ENCODE measurements around the gene TCAIM. TPM values are rescaled to one million over a fixed set of nuclear protein-coding genes. Genes with fewer than 3 reads are reported as not detected.
A peak's percentile ranks its signal among the peaks of the same experiment; 100 is the strongest.

The TCAIM gene
- total RNA-seq, 1 experiment from 2014 or later = 19.5 TPM

DNA sequence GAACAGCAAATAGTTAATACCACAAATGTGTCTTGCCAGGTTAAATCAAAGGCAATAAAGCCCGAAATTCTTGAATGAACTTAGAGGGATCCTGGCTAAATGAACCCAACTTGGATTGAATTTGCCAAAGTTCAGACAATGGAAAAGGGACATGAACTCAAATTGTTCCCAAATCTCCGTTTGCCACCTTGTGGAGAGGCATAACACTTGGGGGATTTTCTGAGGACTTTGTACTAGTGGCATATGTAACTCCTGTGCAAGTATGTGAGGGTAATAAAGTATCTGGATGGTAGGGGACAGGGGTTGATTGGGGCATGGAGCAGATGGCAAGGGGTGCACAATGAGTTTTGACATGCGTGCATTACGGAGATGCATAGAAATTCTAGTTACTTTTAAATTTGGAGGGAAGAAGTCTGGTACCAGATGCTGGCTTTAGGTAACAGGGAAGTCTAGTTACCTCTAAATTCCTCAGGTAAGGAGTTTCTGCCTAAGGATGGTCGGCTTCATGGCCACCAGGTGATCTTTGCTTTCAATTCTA is 1.2 kb upstream of the TCAIM start:
- peak overlapping the region; percentile 63 to 68 for H3K4me3 ChIP-seq (ENCODE audit: low read depth in 2 of 2, low read length in 2 of 2)
- H3K36me3 ChIP-seq (ENCODE audit: control insufficient read depth, insufficient read depth, low read length) = no peaks in the 10 kb centered on the region; the same call in 1 of the 2 replicates
- in situ Hi-C loops (cut with HindIII; ENCODE audit: low pct_unique_long_range_greater_than_20kb, low sequenced_read_pairs) = no loop called here
- ChIA-PET CTCF (no interaction called here), POLR2A (no interaction called here)
- ATAC-seq (no peak), DNase-seq (ENCODE audit: low read depth, low spot score) (no peak)
- no peaks in the 10 kb centered on the region for H3K9me3 ChIP-seq (ENCODE audit: control insufficient read depth, insufficient read depth, low read depth, low read length)
- H3K27ac ChIP-seq (ENCODE audit: low read length) = peak overlapping the region; percentile 83
- no peak for TF ChIP-seq SIN3A (IDR thresholded peaks at IDR 0.05; ENCODE audit: borderline replicate concordance, insufficient read depth, low read depth, low read length)
- TF ChIP-seq, protein P1, sequence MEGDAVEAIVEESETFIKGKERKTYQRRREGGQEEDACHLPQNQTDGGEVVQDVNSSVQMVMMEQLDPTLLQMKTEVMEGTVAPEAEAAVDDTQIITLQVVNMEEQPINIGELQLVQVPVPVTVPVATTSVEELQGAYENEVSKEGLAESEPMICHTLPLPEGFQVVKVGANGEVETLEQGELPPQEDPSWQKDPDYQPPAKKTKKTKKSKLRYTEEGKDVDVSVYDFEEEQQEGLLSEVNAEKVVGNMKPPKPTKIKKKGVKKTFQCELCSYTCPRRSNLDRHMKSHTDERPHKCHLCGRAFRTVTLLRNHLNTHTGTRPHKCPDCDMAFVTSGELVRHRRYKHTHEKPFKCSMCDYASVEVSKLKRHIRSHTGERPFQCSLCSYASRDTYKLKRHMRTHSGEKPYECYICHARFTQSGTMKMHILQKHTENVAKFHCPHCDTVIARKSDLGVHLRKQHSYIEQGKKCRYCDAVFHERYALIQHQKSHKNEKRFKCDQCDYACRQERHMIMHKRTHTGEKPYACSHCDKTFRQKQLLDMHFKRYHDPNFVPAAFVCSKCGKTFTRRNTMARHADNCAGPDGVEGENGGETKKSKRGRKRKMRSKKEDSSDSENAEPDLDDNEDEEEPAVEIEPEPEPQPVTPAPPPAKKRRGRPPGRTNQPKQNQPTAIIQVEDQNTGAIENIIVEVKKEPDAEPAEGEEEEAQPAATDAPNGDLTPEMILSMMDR (IDR thresholded peaks at IDR 0.05) = no peak
- TF ChIP-seq, protein P2, sequence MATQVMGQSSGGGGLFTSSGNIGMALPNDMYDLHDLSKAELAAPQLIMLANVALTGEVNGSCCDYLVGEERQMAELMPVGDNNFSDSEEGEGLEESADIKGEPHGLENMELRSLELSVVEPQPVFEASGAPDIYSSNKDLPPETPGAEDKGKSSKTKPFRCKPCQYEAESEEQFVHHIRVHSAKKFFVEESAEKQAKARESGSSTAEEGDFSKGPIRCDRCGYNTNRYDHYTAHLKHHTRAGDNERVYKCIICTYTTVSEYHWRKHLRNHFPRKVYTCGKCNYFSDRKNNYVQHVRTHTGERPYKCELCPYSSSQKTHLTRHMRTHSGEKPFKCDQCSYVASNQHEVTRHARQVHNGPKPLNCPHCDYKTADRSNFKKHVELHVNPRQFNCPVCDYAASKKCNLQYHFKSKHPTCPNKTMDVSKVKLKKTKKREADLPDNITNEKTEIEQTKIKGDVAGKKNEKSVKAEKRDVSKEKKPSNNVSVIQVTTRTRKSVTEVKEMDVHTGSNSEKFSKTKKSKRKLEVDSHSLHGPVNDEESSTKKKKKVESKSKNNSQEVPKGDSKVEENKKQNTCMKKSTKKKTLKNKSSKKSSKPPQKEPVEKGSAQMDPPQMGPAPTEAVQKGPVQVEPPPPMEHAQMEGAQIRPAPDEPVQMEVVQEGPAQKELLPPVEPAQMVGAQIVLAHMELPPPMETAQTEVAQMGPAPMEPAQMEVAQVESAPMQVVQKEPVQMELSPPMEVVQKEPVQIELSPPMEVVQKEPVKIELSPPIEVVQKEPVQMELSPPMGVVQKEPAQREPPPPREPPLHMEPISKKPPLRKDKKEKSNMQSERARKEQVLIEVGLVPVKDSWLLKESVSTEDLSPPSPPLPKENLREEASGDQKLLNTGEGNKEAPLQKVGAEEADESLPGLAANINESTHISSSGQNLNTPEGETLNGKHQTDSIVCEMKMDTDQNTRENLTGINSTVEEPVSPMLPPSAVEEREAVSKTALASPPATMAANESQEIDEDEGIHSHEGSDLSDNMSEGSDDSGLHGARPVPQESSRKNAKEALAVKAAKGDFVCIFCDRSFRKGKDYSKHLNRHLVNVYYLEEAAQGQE (IDR thresholded peaks at IDR 0.05; ENCODE audit: insufficient read depth in 1 of 2, low read depth in 2 of 2, low read length in 1 of 2) = no peak
- no peak for TF ChIP-seq POLR2AphosphoS5 (IDR thresholded peaks at IDR 0.05; ENCODE audit: low read depth, low read length)
- TF ChIP-seq TCF7L2 (IDR thresholded peaks at IDR 0.05; ENCODE audit: low read depth, low read length) = no peak
- H3K4me1 ChIP-seq (ENCODE audit: control insufficient read depth, insufficient read depth, low read length) = peaks cover 15% of the 10 kb centered on the region
- intact Hi-C loops (cut with micrococcal nuclease; ENCODE audit: unreplicated experiment) = no loop called here
- no TSS peak for BruUV-seq (replicated peaks)
- no peaks in the 10 kb centered on the region; the same call in 1 of the 2 replicates for H3K27me3 ChIP-seq (ENCODE audit: control insufficient read depth, insufficient read depth, low read length)

DNA sequence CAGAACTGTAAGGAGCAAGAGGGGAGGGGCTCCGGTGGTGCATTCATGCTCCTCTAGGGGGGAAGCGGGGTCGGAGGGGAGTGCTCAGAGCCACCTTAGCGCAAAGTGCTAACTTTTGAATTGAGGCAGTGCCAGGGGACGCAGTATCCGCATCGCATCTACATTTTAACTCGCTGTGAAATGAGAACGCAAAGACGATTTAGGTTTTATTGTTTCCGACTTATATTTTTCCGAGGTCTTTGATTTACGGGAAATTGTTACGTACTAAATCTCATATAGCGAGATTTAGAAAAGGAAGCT is 212 bp downstream of the TCAIM start:
- intact Hi-C loops (cut with micrococcal nuclease; ENCODE audit: unreplicated experiment) = no loop called here
- CTCF ChIA-PET = no interaction called here
- POLR2A ChIA-PET = no interaction called here
- peak overlapping the region; percentile 83 for H3K27ac ChIP-seq (ENCODE audit: low read length)
- in situ Hi-C loops (cut with HindIII; ENCODE audit: low pct_unique_long_range_greater_than_20kb, low sequenced_read_pairs) = no loop called here
- H3K36me3 ChIP-seq (ENCODE audit: control insufficient read depth, insufficient read depth, low read length) = no peaks in the 10 kb centered on the region; the same call in 1 of the 2 replicates
- DNase-seq (ENCODE audit: low read depth, low spot score) (no peak), ATAC-seq (no peak)
- no peaks in the 10 kb centered on the region for H3K27me3 ChIP-seq (ENCODE audit: control insufficient read depth, insufficient read depth, low read length)
- peaks cover 15% of the 10 kb centered on the region for H3K4me1 ChIP-seq (ENCODE audit: control insufficient read depth, insufficient read depth, low read length)
- TF ChIP-seq POLR2AphosphoS5 (IDR thresholded peaks at IDR 0.05; ENCODE audit: low read depth, low read length) = no peak
- no peak for TF ChIP-seq SIN3A (IDR thresholded peaks at IDR 0.05; ENCODE audit: borderline replicate concordance, insufficient read depth, low read depth, low read length)
- no TSS peak for BruUV-seq (replicated peaks)
- peak overlapping the region; percentile 63 to 68 for H3K4me3 ChIP-seq (ENCODE audit: low read depth in 2 of 2, low read length in 2 of 2)
- H3K9me3 ChIP-seq (ENCODE audit: control insufficient read depth, insufficient read depth, low read depth, low read length) = no peaks in the 10 kb centered on the region

DNA sequence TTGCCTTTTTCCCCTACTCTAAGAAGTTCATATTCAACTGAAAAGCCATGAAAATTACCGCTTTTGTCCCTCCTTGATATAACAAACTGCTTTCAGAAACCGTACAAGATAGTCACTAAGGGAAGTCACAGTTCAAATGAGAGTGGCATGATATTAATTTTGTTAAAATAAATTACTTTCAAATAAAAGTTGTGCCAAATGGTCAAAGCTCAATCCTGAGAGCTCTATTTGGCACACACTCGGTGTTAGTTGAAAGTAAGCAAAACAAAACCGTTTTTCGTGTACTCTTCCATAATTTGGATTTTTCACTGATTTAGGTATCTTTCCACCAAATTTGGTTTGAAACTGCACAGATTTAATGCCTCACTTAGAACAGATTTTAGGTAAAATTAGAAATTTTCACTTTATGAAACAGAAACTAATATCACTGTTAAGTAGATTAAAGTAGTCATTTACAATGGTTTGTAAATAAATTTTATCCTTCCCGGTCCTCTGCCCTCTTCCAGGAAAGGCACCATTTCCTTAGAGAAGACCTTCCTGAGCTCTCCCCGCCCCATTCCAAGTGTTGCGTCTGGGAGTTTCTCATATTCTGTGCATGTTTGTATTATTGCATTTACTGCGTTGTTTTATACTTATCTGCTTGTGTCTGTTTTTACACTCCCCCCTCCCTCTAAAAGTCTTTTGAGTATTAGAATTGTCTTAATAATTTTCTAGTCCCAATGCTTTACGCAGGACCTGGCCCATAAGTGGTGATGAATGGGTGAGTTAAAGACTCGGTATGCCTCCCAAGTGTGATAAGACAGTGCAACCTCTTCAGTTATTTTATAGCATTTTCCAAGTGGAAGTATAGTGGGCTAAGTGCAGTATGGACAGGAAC is 853 bp downstream of the TCAIM start:
- POLR2A ChIA-PET = no interaction called here

More for the DNA sequence above, 853 bp downstream of the TCAIM start:
- Histone ChIP-seq H3K9me3 (ENCODE audit: control insufficient read depth, insufficient read depth, low read depth, low read length) (no peaks in the 10 kb centered on the region), H3K4me1 (ENCODE audit: control insufficient read depth, insufficient read depth, low read length) (peaks cover 15% of the 10 kb centered on the region), H3K4me3 (ENCODE audit: low read depth in 2 of 2, low read length in 2 of 2) (peak overlapping the region; percentile 63 to 68), H3K27me3 (ENCODE audit: control insufficient read depth, insufficient read depth, low read length) (no peaks in the 10 kb centered on the region), H3K27ac (ENCODE audit: low read length) (peak overlapping the region; percentile 83), H3K36me3 (ENCODE audit: control insufficient read depth, insufficient read depth, low read length) (no peaks in the 10 kb centered on the region; the same call in 1 of the 2 replicates)
- intact Hi-C loops (cut with micrococcal nuclease; ENCODE audit: unreplicated experiment) = no loop called here
- no peak for ATAC-seq
- BruUV-seq (replicated peaks) = TSS peak; percentile 75
- CTCF ChIA-PET = no interaction called here
- TF ChIP-seq, protein P2 (IDR thresholded peaks at IDR 0.05; ENCODE audit: insufficient read depth in 1 of 2, low read depth in 2 of 2, low read length in 1 of 2) = no peak
- no peak for TF ChIP-seq SIN3A (IDR thresholded peaks at IDR 0.05; ENCODE audit: borderline replicate concordance, insufficient read depth, low read depth, low read length)
- no peak for TF ChIP-seq POLR2AphosphoS5 (IDR thresholded peaks at IDR 0.05; ENCODE audit: low read depth, low read length)
- TF ChIP-seq, protein P1 (IDR thresholded peaks at IDR 0.05) = no peak
- no peak for TF ChIP-seq TCF7L2 (IDR thresholded peaks at IDR 0.05; ENCODE audit: low read depth, low read length)
- no peak for DNase-seq (ENCODE audit: low read depth, low spot score)
- in situ Hi-C loops (cut with HindIII; ENCODE audit: low pct_unique_long_range_greater_than_20kb, low sequenced_read_pairs) = no loop called here
